GM12864 (cell line): Measurements from ENCODE around the gene RECQL5.
A peak's percentile ranks its signal among the peaks of the same experiment; 100 is the strongest.

Experiments
- DNase-seq: peaks from one replicate; pipeline ENCODE4 v3.0.0-alpha.2; 2011; ENCODE audit warnings: low read depth
- H3K4me3 ChIP-seq: 2 replicates; pipeline ENCODE4 v1.5.1; 2011; ENCODE audit warnings: mild to moderate bottlenecking, low read depth, low read length, control low read depth
- CTCF ChIP-seq: IDR thresholded peaks from 2 replicates; pipeline ENCODE4 v1.5.1; 2011; ENCODE audit warnings: low read depth, mild to moderate bottlenecking, moderate library complexity, low read length, control low read depth, inconsistent platforms; ENCODE audit errors: missing control alignments

RECQL5 gene

GRCh38 chr17:75635610-75636202, 31.2 kb downstream of the RECQL5 start:
- no peak overlapping the region for H3K4me3 ChIP-seq
- no peak for DNase-seq
- TF ChIP-seq CTCF = no peak

- no peak for DNase-seq
- no peak for TF ChIP-seq CTCF
- no peak overlapping the region for H3K4me3 ChIP-seq
These were observed 32.0 kb downstream of the RECQL5 start for GRCh38 chr17:75634754-75635609.

GRCh38 chr17:75634376-75634740, 32.6 kb downstream of the RECQL5 start:
- no peak for TF ChIP-seq CTCF
- H3K4me3 ChIP-seq = no peak overlapping the region
- no peak for DNase-seq

- peak; percentile 72 for TF ChIP-seq CTCF
- peak; percentile 19 for DNase-seq
- no peak overlapping the region for H3K4me3 ChIP-seq
These were observed 33.2 kb downstream of the RECQL5 start for GRCh38 chr17:75633486-75634375.

GRCh38 chr17:75632863-75633485, 34.0 kb downstream of the RECQL5 start, which contains the start of gene SMIM5:
Gene SMIM5 (plus strand): TSS chr17:75633434. CDS start chr17:75640202, 6,768 bp downstream.
- DNase-seq = peak; percentile 24
- peak; percentile 97 for TF ChIP-seq CTCF
- H3K4me3 ChIP-seq = no peak within 1 kb of the TSS

GRCh38 chr17:75632428-75632827, 34.5 kb downstream of the RECQL5 start:
- TF ChIP-seq CTCF = no peak
- no peak overlapping the region for H3K4me3 ChIP-seq

More at GRCh38 chr17:75632428-75632827, 34.5 kb downstream of the RECQL5 start:
- no peak for DNase-seq
